Activated T-cell treated with anti-CD3 and anti-CD28 coated beads, Interleukin-2, amount 50 U/mL, for 4 hours (primary cell): ENCODE measurements around the gene NECTIN4. TPM values are rescaled to one million over a fixed set of nuclear protein-coding genes. Genes with fewer than 3 reads are reported as not detected.

Source experiments
- ATAC-seq, 2 donors: fragments of 200-7000 bp; cut with Tn5 transposase; one replicate each; pipeline ENCODE4 v1.10.0; 2021
- DNase-seq: peaks from one replicate; pipeline ENCODE4 v3.0.0-alpha.2; 2020
- H3K27me3 Mint-ChIP-seq: one replicate; pipeline ENCODE4 v1.8.0; 2021; ENCODE audit warnings: low read depth, mixed read lengths
- H3K36me3 Mint-ChIP-seq: one replicate; pipeline ENCODE4 v1.8.0; 2022; ENCODE audit warnings: mixed read lengths; ENCODE audit not compliant: insufficient read depth
- H3K4me1 Mint-ChIP-seq: one replicate; pipeline ENCODE4 v1.8.0; 2021; ENCODE audit warnings: low read depth, mixed read lengths
- H3K4me3 Mint-ChIP-seq: one replicate; pipeline ENCODE4 v1.8.0; 2021; ENCODE audit warnings: mild to moderate bottlenecking, moderate library complexity, mixed read lengths
- H3K9me3 Mint-ChIP-seq: one replicate; pipeline ENCODE4 v1.8.0; 2021; ENCODE audit warnings: mixed read lengths
- total RNA-seq, 3 donors: library from RNA; stranded (reverse); gene quantifications; one replicate each; pipeline ENCODE4 v1.2.1, GENCODE V29; 2021

NECTIN4 gene
- total RNA-seq, 3 donors from 2014 or later, result 0.08 TPM; not detected in 2

DNA sequence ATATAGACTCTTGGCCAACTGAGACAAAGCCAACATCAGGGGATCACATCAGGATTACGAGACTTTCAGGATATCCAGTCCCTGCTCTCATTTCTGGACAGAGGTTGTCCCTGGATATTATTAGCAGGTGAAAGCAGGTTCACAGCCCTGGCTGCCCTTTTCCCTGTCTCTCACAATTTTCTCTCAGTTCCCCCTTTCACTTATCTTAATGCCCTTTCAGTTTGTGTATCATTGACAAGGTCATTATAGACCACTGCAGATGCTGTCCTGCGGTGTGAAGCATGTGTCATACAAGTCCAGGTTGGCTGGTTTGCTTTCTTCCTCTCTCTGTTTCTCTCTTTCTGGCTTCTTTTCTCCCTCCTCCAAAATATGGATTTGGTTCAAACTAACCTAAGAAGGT is 6.7 kb upstream of the NECTIN4 start:
- ATAC-seq (no peak), DNase-seq (no peak)
- Mint-ChIP-seq H3K4me1 (peaks cover 49% of the 10 kb centered on the region), H3K27me3 (no peaks in the 10 kb centered on the region), H3K36me3 (peaks cover 13% of the 10 kb centered on the region), H3K9me3 (no peaks in the 10 kb centered on the region), H3K4me3 (no peak overlapping the region)

DNA sequence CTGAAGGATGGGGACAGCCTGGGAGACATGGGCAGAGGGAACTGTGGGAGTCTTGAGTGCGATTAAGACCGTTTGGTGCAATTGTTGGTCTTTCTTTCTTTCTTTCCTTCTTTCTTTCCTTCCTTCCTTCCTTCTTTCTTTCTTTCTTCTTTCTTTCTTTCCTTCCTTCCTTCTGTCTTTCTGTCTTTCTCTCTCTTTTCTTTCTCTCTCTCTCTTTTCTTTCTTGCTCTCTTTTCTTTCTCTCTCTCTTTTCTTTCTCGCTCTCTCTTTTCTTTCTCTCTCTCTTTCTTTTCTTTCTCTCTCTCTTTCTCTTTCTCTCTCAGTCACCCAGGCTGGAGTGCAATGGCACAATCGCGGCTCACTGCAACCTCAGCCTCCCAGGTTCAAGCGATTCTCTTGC is 5.9 kb upstream of the NECTIN4 start:
- DNase-seq (no peak), ATAC-seq (no peak)
- H3K27me3 Mint-ChIP-seq, result no peaks in the 10 kb centered on the region
- H3K4me3 Mint-ChIP-seq, result no peak overlapping the region
- peaks cover 57% of the 10 kb centered on the region for H3K4me1 Mint-ChIP-seq
- peaks cover 13% of the 10 kb centered on the region for H3K36me3 Mint-ChIP-seq
- H3K9me3 Mint-ChIP-seq, result no peaks in the 10 kb centered on the region

DNA sequence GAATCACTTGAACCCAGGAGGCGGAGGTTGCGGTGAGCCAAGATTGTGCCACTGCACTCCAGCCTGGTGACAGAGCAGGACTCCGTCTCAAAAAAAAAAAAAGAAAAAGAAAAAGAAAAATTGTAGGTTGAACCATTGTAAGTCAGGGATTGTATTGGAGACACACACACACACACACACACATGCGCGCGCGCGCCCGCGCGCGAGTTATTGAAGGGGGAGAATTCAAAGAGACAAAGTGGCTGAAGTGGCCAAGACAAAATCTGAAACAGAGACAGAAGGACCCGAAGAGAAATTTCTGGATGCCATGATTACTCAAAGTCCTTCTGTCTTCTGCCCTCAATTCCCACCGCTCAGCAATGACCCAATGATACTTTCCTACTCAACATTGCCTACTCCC is 5.1 kb upstream of the NECTIN4 start:
- H3K4me3 Mint-ChIP-seq, result no peak overlapping the region
- H3K4me1 Mint-ChIP-seq, result peaks cover 57% of the 10 kb centered on the region
- H3K27me3 Mint-ChIP-seq, result no peaks in the 10 kb centered on the region
- ATAC-seq, result no peak
- no peaks in the 10 kb centered on the region for H3K9me3 Mint-ChIP-seq
- H3K36me3 Mint-ChIP-seq, result peaks cover 5% of the 10 kb centered on the region
- DNase-seq, result no peak

DNA sequence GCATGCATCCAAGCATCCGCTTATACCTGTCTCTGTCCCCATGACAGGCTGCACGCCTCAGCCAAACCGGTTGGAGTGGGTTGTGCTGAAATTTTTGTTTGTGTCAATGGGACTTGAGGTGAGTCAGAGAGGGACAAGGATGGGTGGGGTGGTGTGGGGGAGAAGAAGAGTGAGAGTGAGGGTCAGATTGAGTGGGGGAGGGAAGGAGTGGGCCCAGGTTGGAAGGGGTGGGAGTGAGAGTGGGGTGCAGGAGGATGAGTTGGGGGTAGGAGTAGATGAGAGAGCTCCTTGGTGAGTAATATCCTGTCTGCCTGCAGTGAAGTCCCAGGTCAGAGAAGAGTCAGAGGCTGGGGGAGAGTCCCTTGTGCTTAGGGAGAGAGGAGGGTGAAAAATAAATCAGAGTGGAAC is 3.3 kb upstream of the NECTIN4 start:
- Mint-ChIP-seq H3K4me1 (peaks cover 46% of the 10 kb centered on the region), H3K4me3 (no peak overlapping the region), H3K9me3 (no peaks in the 10 kb centered on the region), H3K27me3 (no peaks in the 10 kb centered on the region), H3K36me3 (no peaks in the 10 kb centered on the region)
- peak; percentile 40 for DNase-seq
- peak; percentile 93 to 94 for ATAC-seq

DNA sequence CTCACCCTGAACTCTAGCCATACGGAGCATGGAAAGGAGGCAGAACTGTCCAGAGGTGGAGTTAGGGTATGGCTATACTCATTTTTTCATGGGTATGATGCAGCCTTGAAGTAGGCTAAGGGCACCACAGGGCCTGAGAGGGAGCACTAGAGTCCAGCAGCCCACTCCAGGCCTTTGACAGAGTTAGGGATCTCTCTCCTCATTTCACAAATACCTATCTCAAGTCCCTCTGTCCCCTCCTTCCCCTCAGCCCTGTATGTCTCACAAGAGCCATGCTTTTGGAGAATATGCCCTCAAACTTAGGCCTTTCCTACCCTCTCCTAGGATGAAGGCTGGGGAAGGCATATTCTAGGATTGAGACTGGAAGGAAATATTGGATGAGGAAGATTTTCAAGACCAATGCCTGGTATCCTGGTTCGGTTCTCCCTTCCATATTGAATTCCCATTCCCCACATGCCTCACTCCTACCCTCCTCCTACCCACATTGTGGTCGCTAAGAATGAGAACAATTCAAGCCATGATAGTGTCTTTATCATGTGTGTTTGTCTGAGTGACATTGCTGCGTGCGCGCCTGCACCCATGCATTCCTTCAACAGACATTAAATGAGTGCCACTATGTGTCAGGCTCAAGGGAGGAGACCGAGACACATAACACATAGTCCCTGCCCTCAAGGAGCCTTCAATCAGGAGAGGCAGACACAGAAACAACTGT is 2.6 kb upstream of the NECTIN4 start:
- no peaks in the 10 kb centered on the region for H3K9me3 Mint-ChIP-seq
- ATAC-seq (peak in 1 of 2 donors; percentile 8), DNase-seq (no peak)
- no peaks in the 10 kb centered on the region for H3K36me3 Mint-ChIP-seq
- peaks cover 39% of the 10 kb centered on the region for H3K4me1 Mint-ChIP-seq
- no peaks in the 10 kb centered on the region for H3K27me3 Mint-ChIP-seq
- no peak overlapping the region for H3K4me3 Mint-ChIP-seq

DNA sequence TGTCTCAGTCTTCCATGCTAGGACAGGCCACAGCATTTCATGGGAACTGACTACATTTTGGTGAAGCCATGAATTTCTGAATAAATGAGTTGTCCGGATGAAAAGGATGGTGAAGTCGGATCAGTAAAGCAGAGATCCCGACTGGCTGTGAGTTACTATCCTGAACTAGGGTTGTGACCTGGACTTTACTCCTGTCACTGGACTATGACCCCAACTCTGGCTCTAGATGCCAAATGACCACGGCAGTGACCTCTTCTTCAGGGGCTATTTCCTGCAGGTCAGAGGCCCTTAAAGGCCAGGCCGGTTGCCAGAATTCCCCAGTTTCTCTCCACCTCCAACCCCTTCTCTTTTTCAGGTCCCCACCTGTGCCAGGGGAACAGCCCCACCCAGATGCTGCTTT is 1.7 kb upstream of the NECTIN4 start:
- Mint-ChIP-seq H3K27me3 (no peaks in the 10 kb centered on the region), H3K4me3 (no peak overlapping the region), H3K9me3 (no peaks in the 10 kb centered on the region), H3K4me1 (peaks cover 32% of the 10 kb centered on the region), H3K36me3 (no peaks in the 10 kb centered on the region)
- DNase-seq (no peak), ATAC-seq (no peak)

DNA sequence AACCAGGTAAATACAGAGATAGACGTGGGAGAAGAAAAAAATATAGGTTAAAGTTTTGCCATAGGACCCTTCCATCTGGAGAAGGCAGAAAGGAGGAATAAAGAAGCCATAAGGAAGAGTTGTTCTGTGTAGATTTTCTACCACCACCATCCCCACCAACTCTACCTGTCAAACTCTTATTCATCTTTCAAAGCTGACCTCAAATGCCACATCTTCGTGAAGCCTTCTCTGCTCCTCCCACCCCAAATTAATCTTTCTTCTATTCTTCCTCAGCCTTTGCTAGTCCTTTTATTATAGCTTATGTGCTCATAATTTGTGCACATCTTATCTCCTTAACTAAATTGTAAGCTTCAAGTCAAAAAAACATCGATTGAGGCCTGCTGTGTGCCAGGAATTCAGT is 1.3 kb upstream of the NECTIN4 start:
- Mint-ChIP-seq H3K4me3 (no peak overlapping the region), H3K4me1 (peaks cover 32% of the 10 kb centered on the region), H3K36me3 (no peaks in the 10 kb centered on the region), H3K9me3 (no peaks in the 10 kb centered on the region), H3K27me3 (no peaks in the 10 kb centered on the region)
- DNase-seq (no peak), ATAC-seq (no peak)

DNA sequence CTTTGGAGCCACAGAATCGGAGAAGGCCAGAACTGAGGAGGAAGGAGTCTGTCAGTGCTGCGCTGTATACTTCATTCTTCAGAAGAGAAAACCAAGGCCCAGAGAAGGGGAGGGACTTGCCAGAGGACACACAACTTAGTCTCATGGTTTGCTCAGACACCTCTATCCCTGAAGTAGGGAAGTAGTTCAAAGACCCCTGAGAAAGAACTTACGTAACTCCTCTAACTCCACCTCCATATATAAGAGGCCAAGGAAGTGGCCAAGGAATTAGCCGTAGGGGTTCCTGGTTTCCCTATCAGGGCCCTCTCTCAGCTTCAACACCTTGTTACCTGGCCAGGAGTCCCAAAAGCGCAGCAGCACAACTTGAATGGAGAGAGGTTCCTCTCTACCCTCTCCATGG is 580 bp upstream of the NECTIN4 start:
- Mint-ChIP-seq H3K4me3 (no peak overlapping the region), H3K4me1 (peaks cover 31% of the 10 kb centered on the region), H3K27me3 (no peaks in the 10 kb centered on the region), H3K36me3 (no peaks in the 10 kb centered on the region), H3K9me3 (no peaks in the 10 kb centered on the region)
- DNase-seq (no peak), ATAC-seq (no peak)

DNA sequence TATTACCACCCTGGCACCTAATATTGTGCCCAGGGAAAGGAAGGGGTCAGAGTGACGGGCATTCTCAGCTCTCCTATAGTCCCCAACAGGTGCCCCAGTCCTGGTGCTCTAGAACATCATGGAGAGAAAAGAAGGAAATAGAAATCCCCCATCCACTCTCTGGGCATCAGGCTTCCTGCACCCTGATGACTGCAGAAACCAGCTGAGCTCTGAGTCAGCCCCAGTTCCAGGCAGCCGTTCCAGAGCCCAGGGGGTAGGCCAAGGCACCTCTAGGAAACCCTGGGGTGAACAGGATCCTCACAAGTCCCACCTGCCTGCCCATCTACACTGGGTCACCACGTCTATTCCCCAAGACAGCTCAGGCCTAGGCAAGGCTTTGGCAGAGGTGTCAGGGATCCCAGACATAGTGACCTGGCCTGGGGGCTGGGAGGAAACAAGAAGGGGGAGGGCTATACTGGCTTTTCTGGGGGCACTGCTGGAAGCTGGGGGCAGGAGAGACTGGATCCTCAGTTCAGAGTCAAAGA is 709 bp downstream of the NECTIN4 start:
- Mint-ChIP-seq H3K4me1 (peaks cover 26% of the 10 kb centered on the region), H3K36me3 (no peaks in the 10 kb centered on the region), H3K9me3 (no peaks in the 10 kb centered on the region), H3K4me3 (no peak overlapping the region), H3K27me3 (no peaks in the 10 kb centered on the region)
- DNase-seq (no peak), ATAC-seq (no peak)

DNA sequence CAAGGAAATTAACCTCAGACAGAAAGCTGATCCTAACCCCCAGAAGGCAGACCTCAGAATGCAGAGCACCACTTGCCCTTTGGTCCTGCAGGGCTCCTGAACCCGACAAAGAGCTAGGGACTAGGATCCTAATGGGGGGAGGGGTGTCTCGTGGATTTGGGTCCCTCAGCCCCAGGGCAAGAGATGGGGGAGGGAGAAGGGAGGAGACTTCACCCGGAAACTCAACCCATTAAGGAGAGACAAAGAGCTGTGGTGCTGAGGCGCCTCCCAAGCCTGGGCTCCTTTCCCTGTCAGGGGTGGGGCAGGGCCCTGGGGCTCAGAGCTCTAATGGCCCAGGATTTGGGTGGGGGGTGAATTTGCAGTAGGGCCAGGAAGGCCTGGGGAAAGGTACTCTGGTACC is 2.9 kb downstream of the NECTIN4 start:
- peaks cover 8% of the 10 kb centered on the region for H3K4me1 Mint-ChIP-seq
- H3K4me3 Mint-ChIP-seq, result no peak overlapping the region
- H3K27me3 Mint-ChIP-seq, result no peaks in the 10 kb centered on the region
- ATAC-seq (no peak), DNase-seq (no peak)
- H3K9me3 Mint-ChIP-seq, result no peaks in the 10 kb centered on the region
- no peaks in the 10 kb centered on the region for H3K36me3 Mint-ChIP-seq

DNA sequence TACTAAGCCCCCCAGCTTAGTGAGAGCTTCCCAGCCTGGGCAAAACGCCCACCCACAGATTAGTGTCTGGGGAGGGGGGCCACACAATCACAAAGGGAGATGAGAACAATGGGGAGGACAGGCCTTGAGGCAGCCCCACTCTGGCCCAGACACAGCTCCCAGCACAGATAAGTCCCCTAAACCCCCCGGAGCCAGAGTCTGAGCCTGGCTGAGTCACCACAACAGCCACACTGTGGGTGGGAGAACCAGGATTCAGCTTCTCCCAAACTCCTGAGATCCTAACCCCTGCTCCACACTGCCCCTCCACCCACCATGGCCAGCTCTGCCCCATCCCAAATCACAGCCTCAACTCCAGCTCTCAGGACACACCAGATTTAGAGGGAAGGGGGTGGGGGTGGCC is 4.2 kb downstream of the NECTIN4 start:
- Mint-ChIP-seq H3K27me3 (no peaks in the 10 kb centered on the region), H3K4me3 (no peak overlapping the region), H3K9me3 (no peaks in the 10 kb centered on the region), H3K4me1 (no peaks in the 10 kb centered on the region), H3K36me3 (no peaks in the 10 kb centered on the region)
- ATAC-seq, result no peak
- no peak for DNase-seq

DNA sequence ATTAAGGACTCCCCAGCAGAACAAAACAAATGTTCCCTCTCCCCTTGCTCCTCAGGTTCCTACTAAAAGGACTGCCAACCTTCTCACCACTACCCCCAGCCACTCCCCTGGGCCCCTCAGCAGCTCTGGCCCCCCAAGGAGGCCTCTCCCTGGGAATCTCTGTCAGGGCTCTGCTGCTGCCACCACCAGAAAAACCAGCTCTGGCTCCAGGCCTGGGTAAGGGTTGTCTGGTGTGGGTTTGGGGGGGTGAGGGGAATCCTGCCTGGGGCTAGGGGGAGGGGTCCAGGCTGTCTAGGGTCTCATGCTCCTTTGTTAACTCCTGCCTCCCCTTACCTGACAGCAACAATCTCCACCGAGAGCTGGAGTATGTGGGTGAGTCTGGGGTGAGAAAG is 4.8 kb downstream of the NECTIN4 start:
- Mint-ChIP-seq H3K27me3 (no peaks in the 10 kb centered on the region), H3K4me3 (no peak overlapping the region), H3K4me1 (no peaks in the 10 kb centered on the region), H3K36me3 (no peaks in the 10 kb centered on the region), H3K9me3 (no peaks in the 10 kb centered on the region)
- DNase-seq (no peak), ATAC-seq (no peak)

DNA sequence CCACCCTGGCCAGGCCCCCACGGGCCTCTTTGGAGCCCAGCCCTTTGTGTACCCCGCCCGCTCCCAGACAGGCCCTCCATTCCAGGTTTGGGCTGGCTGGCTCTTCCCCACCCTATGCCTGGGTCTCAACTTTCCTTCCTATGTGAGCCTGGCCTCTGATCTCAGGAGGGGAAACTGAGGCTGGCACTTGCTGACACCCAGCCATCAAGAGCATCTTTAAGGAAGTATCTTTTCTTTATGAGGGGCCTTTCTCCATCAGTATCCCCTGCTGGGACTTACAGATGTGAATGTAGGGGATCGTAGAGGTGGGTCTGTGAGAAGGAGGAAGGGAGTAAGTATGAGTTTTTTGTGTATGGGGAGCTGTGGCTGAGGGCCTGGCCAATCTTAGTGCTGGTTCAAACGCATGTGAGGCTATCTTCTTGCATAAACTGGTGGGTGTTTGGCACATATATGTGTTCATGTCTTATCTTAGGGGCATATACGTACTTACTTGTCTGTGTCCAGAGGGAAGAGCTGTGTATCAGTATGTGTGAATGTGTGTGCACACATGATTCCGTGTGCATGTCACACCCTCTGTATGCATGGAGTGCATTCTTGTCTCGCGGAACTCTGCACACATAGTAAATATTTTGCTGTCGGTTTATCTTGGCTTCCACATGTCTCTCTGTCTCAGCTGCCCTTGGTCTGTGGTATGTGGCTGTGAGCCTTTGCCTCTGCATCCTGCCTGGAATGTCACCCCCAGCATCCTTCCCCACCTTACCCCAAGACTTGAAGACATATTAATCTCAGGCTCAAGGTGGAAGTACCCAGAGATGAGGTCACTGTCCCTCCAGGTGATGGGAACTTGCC is 5.4 kb downstream of the NECTIN4 start:
- DNase-seq (no peak), ATAC-seq (no peak)
- Mint-ChIP-seq H3K9me3 (no peaks in the 10 kb centered on the region), H3K4me3 (no peak overlapping the region), H3K27me3 (no peaks in the 10 kb centered on the region), H3K36me3 (no peaks in the 10 kb centered on the region), H3K4me1 (no peaks in the 10 kb centered on the region)

DNA sequence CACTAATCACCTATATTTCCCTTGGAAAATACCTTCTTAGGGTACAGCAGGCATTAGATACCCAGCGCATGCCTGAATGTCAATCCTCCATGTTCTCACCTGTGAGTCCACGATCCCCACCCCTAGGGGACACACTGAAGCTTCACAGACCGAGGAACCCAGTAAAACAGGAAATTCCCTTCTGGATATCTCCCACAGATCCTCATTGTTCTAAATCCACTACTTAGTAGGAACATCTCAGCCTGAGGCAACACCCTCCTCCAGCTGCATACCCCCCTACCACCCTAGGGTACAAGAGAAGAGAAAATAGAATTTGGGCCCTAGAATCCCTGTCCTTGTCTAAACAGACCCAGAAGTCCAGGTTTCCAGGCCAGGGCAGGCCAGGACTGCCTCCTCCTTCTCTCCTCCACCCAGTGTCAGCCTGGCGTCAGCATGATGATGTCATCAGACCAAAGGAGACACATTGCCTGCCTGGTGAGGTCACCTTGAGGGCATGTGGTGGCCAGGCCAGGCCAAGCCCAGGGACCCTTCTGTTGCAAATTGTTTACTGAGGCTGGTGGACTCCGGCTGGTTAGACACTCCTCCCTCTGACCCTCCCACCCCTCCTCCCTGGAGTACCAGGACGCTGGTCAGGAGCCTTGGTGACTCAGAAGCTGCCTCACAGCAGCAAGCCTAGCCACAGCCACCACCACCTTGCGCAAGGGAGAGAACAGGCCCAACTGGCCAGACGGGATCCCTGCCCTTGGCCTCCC is 6.2 kb downstream of the NECTIN4 start:
- Mint-ChIP-seq H3K4me3 (no peak overlapping the region), H3K27me3 (no peaks in the 10 kb centered on the region), H3K9me3 (no peaks in the 10 kb centered on the region), H3K4me1 (no peaks in the 10 kb centered on the region), H3K36me3 (no peaks in the 10 kb centered on the region)
- DNase-seq, result no peak
- ATAC-seq, result peak in 1 of 2 donors; percentile 35
